Measurements from ENCODE around the gene GMIP.

GRCh38 chr19:19587771-19588170, 55.7 kb downstream of the GMIP start:
- TF ChIP-seq CTCF (conservative IDR thresholded peaks at IDR 0.05) (no peak), ZFX (IDR thresholded peaks at IDR 0.05) (no peak)
